Measurements from ENCODE around the gene GPD1L.
"Not testable (repeated sequence)": the region's sequence is repeated elsewhere in the genome, so short reads cannot be mapped to it uniquely, and the experiment has no call there.

The GPD1L gene

DNA sequence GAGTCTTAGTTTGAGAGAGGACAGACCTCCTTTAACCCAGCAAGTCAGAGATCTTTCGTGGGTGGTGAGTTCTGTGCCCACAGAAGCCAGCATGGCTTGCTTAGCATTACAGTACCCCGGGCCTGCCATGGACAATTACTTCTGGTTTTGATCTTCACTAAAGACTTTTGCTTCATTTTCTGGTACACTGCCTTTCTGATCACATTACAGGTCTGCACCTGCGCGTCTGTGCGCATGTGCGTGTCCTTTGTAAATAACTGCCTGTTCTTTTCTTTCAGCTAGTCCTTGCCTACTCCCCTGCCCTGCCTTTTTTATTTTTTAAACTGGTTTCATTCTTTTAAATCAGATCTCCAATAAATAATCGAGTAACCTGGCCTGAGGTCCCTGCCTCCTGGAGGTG lies 74.9 kb downstream of the GPD1L start:
- no peak for DNase-seq (ENCODE audit: low spot score)

DNA sequence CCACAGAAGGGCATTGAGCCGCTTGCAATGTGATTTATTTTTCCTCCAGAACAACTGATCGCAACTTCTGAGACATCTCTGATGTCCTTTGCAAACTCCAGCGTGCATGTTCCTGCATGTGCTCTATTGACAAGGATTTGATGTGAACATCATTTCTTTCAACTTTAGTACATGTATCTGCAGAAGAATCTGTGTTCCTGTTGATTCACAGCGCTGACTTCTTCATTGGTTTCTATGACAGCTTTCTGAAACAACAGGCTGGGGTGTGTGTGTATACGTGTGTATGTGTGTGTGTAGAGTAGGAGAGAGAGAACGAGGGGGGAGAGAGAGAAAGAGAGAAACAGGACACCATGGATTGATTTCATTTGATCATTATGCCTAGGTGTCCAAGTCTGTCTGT lies 75.4 kb downstream of the GPD1L start:
- DNase-seq (ENCODE audit: low spot score), result no peak

DNA sequence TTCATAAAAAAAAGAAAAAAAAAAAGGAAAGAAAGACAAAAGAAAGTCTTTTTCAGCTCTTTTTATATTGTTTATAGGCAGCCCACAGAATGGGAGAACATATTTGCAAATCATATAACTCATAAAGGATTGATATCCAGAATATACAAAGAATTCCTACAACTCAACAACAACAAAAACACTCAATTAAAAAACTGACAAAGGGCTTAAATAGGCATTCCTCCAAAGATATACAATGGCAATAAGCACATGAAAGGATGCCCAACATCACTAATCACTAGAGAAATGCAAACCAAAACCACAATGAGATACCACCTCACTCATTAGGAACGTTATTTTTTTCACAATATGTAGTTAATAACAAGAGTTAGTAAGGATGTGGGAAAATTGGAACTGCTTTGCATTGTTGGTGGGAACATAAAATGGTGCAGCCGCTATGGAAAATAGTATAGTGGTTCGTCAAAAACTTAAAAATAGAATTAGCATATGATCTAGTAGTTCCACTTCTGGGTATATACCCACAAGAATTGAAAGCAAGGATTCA lies 77.8 kb downstream of the GPD1L start:
- DNase-seq (ENCODE audit: low spot score), result no peak

DNA sequence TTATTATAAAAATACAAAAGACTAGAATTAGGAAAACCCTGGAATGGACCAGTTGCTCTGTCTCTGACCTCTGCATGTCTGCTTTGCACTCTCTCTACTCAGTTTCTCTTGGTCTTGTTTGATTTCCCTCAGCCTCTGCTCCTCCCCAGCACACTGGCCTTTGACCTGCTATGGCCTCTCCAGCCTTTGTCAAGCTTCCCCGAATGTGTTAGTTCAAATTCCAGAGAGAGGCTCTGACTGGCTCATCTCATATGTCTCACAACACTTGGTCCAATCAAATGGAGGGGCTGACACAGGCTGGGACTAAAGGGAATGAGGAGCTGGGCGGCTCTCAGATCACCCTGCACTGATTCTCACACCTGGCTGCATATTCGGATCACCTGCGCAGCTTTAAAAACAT lies 79.7 kb downstream of the GPD1L start:
- DNase-seq (ENCODE audit: low spot score), result peak; percentile 40

DNA sequence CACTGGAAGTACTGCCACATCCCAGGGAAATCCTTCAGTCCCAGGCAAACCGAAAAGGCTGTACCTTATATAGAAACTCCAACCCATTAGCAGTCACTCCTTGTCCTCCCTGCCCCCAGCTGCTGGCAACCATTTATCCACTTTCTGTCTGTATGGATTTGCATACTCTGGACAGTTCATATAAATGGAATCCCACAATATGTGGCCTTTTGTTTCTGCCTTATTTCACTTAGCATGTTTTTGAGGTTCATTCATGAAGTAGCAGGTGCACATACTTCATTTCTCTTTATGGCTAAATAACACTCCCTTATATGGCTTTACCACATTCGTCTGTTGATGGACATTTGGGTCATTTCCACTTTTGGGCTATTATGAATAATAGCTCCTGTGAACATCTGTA lies 80.5 kb downstream of the GPD1L start:
- no peak for DNase-seq (ENCODE audit: low spot score)

DNA sequence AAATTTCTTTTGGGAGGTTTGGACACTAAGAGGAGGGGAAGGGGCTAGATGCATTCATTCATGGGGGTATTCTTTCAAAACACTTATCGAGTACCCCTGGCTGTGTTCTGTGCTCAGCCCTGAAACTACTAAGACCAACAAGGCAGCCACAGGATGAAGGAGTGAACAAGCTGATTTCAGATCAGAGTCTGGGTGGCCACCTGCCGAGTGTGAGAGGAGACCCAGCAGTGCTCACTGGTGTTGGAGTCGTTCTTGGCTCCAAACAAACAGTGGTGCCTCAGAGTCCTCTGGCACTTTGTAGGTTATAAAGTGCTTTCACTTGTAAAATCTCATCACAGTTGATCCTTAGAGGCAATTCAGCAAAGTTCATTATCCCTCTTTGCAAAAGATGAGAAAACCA lies 83.3 kb downstream of the GPD1L start:
- DNase-seq (ENCODE audit: low spot score), result no peak

DNA sequence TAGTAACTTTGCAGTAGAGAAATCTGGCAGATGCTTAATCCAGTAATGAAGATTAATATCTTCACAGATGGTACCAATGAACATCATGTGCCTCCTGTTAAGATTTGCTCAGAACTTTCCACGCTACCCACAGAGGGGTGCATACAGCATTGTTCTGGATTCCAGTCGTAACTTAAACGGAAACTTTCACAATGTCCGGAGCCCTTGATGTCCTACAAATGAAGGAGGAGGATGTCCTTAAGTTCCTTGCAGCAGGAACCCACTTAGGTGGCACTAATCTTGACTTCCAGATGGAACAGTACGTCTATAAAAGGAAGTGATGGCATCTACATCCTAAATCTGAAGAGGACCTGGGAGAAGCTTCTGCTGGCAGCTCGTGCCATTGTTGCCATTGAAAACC lies 84.1 kb downstream of the GPD1L start:
- DNase-seq (ENCODE audit: low spot score), result not testable (repeated sequence)

DNA sequence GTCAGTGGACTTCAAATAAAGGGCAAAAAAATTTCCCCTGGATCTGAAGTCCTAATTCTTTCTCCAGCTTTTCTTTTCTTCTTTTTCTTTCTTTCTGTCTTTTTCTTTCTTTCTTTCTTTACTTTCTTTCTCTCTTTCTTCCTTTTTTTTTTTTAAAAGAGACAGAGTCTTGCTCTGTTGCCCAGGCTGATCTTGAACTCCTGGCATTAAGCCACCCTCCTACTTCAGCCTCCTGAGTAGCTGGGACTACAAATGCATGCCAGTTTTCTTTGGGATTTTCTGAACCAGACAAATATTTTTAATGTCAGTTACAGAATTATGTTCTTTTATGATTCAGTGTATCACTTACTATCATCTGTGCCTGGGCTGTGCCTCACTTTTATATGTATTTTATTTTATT lies 86.7 kb downstream of the GPD1L start:
- DNase-seq (ENCODE audit: low spot score), result no peak

DNA sequence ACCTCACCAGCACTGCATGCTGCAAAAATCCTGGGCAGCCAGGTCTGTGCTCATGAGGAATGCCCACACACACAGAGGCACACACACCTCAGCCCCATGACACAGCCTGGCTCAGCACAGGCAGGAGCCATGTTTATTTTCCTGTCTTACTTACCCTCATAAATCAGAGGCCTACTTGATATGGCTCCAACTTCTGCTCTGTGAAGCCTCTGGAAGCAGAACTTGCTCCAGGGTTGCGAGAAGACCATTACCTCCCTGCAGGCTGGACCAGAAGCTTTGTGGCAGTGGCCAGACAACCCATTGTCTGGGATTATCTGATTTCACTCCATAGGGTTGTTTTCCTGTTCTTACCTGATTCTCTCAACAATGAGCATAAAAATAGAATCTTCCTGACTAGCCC lies 88.2 kb downstream of the GPD1L start:
- no peak for DNase-seq (ENCODE audit: low spot score)

DNA sequence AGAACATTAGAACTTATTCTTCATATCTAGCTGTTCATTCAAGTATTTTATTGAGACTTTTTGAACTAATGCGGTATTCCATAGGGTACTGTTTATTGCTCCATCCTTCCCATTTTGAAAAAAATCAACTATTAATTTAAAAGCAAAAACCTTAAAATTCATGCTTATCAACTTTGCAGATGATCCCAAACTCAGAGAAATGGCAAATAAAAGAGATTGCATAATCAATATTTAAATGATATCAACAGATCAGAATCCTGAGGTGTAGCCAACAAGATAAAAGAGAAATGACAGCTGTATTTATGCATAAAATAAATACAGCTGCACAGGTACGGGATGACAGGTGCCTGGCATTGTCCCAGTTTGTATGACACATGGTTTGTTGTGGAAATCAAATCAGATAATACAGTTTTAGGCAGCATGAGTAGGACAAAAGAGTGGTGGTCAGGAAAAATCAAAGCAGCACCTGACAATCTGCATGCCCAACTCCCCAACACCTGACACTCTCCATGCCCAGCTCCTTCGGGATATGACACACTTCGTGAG lies 89.6 kb downstream of the GPD1L start:
- no peak for DNase-seq (ENCODE audit: low spot score)

DNA sequence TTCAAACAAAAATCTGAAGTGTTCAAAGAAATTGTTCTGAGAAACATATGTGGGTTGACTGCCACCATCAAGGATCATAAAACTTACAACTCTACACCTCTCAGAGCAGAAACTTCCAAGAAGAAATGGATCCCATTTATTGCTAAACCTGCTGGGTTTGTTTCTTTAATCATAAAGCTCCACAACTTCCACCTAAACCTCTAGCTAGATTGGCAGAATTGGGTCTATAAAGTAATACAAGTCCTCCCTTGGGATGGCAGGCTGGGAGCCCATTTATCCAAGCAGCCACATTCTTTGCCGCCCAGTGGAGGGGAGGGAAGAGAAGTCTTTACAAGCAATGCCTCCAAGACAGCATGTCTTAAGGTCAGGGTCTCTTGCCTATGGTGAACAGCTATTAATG lies 91.6 kb downstream of the GPD1L start:
- DNase-seq (ENCODE audit: low spot score), result no peak

DNA sequence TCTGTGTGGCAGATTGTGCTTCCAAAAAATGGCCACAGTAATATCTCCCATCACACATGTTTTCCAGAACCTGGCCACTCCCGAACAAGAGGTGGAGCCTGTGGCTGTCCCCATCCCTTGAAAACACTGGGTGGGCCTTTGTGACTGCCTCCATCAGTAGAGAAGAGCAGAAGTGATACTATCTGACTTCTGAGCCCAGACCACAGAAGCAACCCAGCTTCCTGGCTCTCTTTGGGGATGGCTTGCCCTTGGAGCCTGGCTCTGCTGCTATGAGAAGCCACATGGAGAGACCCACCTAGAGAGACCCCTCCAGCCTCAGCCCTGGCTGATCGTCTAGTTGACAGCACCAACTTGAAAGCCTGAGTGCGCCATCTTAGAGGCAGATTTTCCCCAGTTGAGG lies 92.3 kb downstream of the GPD1L start:
- no peak for DNase-seq (ENCODE audit: low spot score)

DNA sequence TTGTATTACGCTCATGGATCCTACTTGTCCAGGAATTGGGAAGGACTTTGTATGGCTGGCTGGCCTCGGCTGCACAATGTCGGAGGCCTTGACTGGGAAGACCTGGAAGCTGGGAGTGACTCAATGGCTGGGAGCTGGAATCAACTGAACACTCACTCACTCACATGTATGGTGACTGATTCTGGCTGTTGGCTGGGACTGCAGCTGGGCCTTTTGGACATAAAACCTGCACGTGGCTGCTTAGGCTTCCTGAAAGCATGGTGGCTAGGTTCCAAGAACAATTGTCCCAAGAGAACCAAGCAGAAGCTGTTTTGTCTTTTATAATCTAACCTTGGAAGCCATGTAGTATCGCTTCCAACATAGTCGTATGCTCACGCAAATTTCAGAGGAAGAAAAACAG lies 94.1 kb downstream of the GPD1L start:
- DNase-seq (ENCODE audit: low spot score), result no peak

DNA sequence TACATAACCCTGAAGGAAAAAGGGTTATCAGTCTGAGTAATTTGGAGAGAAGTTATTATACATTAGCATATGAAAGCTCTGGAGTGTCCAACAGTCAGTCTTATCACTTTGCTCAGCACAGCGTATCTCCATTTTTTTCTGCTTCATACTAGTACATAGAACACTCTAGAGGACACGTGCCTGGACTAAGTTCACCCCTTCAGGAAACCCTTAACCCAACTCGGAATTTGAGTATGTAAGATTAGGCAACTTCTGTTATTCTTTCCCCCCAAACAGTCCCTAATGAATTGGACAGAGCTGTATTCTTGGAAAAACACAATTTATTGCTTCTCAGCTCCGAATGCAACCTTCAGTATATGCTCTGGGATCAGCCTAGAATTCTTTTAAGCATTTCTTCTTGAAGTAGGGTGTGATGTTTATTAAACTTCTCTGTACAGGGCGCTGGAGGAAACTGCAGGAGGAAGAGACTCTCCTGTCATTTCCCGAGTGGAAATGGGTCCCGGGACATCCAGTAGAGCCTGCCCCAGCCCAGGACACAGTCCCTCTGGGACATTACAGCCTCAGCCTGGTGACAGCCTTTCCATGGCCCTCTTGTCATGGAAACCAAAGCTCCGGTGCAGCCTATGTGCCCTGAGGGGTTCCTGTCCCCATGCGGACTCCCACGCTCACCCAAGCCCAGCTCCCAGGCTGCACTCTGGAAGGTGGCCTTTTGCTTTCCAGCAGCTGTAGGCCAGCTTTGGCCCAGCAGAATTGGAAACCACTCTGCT lies 94.8 kb downstream of the GPD1L start:
- DNase-seq (ENCODE audit: low spot score), result no peak

DNA sequence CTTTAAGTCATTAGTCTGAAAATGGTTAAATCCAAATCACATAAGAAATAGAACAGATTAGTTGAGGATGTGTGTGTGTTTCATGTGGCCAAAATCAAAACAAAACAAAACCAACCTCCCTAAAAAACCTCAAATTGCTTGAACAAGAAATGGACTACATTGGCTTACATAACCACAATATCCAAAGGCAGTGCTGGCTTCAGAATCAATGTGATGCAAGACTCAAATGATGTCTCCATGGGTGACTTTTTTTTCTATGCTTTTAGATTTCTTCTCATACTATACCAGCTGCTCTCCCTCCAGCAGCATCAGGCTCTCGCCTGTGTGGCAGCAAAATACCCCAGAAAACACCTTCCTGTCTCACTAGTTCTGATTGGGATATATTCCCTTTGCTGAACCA lies 96.1 kb downstream of the GPD1L start:
- no peak for DNase-seq (ENCODE audit: low spot score)

DNA sequence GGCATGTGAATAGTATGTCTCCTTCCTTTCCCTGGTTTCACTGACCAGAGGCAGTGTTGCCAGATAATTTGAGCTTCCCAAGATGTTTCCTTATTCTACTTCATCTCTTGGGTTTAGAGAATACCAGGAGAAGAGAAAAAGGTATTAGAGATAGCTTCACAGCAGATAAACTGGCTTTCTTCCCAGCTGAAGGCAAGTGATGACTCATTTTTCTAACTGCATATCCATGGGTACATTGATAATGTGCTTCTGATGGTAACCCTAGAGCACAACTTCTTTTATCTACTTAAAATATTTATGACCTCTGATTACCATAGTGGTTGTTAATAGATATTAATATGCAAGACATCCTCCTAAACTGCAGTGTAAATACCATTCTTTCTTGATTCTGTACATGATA lies 97.4 kb downstream of the GPD1L start:
- no peak for DNase-seq (ENCODE audit: low spot score)

DNA sequence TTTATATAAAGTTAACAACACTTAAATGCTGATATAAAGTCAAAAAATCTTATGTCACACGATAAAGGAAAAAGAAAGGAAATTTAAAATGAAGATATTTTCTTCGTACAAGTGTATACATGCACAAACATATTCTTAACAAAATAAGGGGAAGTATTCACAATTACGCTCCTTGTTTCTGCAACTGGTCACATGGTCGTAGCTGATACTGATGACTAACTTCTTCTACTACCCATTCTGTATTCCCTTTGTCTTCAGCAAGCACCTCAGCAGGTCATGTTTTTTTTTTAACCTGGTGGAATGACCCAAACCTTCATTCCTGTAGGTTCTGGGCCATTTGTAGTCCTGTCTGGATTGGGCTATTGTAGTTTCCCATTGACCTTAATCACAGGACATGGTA lies 102.0 kb downstream of the GPD1L start:
- no peak for DNase-seq (ENCODE audit: low spot score)

DNA sequence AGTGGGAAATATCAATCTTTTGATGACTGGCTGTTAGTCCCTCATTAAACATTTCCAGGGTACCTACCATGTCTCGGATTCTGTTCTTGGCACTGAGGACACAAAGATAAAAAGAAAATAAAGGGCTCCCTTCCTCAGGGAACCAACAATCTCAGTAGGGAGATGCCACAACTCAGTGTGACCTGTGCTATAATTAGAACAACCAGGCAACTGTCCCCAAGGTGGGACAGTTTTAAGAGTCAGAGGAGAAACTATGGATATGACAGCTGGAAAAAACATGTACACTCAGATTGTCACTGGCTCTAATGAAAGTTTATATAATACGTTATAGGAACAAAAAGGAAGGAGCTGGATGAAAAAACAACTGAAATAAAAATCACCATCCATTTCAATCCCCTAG lies 108.8 kb downstream of the GPD1L start:
- no peak for DNase-seq (ENCODE audit: low spot score)

DNA sequence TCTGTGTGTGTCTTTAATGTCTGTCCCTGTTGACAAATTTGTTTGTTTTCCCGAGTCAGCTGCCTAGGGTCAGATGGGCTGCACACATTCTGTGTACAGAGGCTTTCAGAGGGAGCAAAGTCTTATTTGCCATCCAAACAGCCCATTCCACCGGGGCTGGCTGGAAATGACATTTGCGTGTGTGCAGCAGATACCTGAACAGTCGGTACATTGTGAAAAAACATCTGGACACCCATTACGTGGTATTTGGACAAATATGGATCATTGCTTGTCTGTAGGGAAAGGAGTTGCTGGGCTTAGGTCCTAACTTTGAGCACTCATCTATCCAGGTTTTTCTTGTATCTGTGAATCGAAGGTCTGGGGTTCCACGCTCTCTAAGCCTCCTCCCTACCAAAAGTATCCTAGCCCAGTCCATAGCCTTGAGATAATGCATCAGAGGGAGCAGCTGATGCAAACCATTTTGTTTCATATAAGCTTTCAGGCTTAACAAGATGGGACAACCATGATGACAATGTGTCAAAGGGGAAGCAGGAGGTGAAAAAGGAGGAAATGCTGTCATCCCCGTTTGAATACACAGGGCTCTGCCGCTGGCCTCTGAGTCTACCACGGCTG lies 109.9 kb downstream of the GPD1L start:
- no peak for DNase-seq (ENCODE audit: low spot score)

DNA sequence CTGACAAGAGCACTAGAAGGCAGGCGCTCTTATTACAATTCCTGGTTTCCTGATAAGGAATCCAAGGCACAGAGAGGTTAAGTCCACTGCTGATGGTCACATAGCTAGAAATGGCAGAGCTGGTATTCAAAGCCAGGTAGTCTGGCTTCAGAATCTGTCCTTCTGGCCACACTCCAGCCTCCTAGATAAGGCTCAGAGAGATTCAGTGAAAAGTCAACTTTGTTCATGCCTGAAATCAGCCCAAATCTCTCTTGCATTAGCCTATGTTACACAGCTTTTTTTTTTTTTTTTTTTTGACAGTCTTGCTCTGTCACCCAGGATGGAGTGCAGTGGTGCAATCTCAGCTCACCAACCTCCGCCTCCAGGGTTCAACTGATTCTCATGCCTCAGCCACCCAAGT lies 110.9 kb downstream of the GPD1L start:
- no peak for DNase-seq (ENCODE audit: low spot score)

Measured in iPS-NIHi11 (cell line).